Common myeloid progenitor, CD34-positive (primary cell): ENCODE measurements around the gene ARMS2.

Source experiments
- CTCF ChIA-PET: fragments of 350-600 bp; sonication (Branson Sonifier 250); formaldehyde crosslinking; loops from one replicate; lab custom pipeline; 2021; ENCODE audit warnings: antibody characterized with exemption; lab: Charles Lee
- POLR2A ChIA-PET: fragments of 350-600 bp; sonication (Branson Sonifier 250); formaldehyde crosslinking; loops from one replicate; lab custom pipeline; 2021; ENCODE audit warnings: antibody characterized with exemption; lab: Charles Lee
- DNase-seq, 3 donors: peaks; one replicate each; pipeline versions ENCODE4 v3.0.0 to v3.0.0-alpha.2; 2013
- H3K27ac ChIP-seq, 2 experiments: 1 replicate in 1 of 2; 2 replicates in 1 of 2; pipeline ENCODE4 v1.7.0; 2013; ENCODE audit warnings: inconsistent platforms in 2 of 2, low read length in 2 of 2, mild to moderate bottlenecking in 2 of 2, low read depth in 1 of 2, moderate library complexity in 1 of 2; ENCODE audit not compliant: severe bottlenecking in 2 of 2, insufficient read depth in 1 of 2, poor library complexity in 1 of 2
- H3K27me3 ChIP-seq, 5 experiments: replicated peaks in 2 of 5; 1 replicate in 3 of 5; 2 replicates in 2 of 5; pipeline versions ENCODE4 v1.6.1 to v1.7.0; 2013; ENCODE audit warnings: low read length in 4 of 5, mild to moderate bottlenecking in 2 of 5, moderate library complexity in 2 of 5, inconsistent platforms in 1 of 5; ENCODE audit not compliant: insufficient read depth in 5 of 5, control insufficient read depth in 4 of 5
- H3K36me3 ChIP-seq, 4 experiments: 1 replicate in 2 of 4; 2 replicates in 2 of 4; pipeline versions ENCODE4 v1.6.1 to v1.7.0; 2013; ENCODE audit warnings: low read length in 3 of 4, control low read depth in 1 of 4, mild to moderate bottlenecking in 1 of 4; ENCODE audit not compliant: control insufficient read depth in 4 of 4, insufficient read depth in 4 of 4
- H3K4me1 ChIP-seq, 4 experiments: 1 replicate in 3 of 4; 2 replicates in 1 of 4; pipeline versions ENCODE4 v1.6.1 to v1.7.1; 2013; ENCODE audit warnings: low read length in 3 of 4, mild to moderate bottlenecking in 3 of 4, control low read depth in 1 of 4, inconsistent platforms in 1 of 4, moderate library complexity in 1 of 4; ENCODE audit not compliant: control insufficient read depth in 4 of 4, insufficient read depth in 4 of 4; ENCODE audit errors: control extremely low read depth in 1 of 4
- H3K4me3 ChIP-seq, 7 experiments: 1 replicate in 4 of 7; 2 replicates in 3 of 7; pipeline versions ENCODE4 v1.5.1 to v1.7.0; 2013; ENCODE audit warnings: mild to moderate bottlenecking in 7 of 7, low read length in 6 of 7, moderate library complexity in 6 of 7, inconsistent platforms in 2 of 7, low read depth in 2 of 7, control low read depth in 1 of 7; ENCODE audit not compliant: insufficient read depth in 4 of 7, control insufficient read depth in 1 of 7; ENCODE audit errors: extremely low read depth in 1 of 7
- H3K9me3 ChIP-seq, 5 experiments: 1 replicate in 4 of 5; 2 replicates in 1 of 5; pipeline versions ENCODE4 v1.6.1 to v1.7.1; 2013; ENCODE audit warnings: low read length in 4 of 5, mild to moderate bottlenecking in 2 of 5, inconsistent platforms in 1 of 5, low read depth in 1 of 5, moderate library complexity in 1 of 5; ENCODE audit not compliant: control insufficient read depth in 4 of 5, insufficient read depth in 2 of 5; ENCODE audit errors: control extremely low read depth in 1 of 5
- WGBS: methylation state at CpG from one replicate; pipeline ENCODE4 v1.1.5; 2013; ENCODE audit not compliant: insufficient coverage; 5-methylcytosine and 5-hydroxymethylcytosine counted together

The ARMS2 gene

DNA sequence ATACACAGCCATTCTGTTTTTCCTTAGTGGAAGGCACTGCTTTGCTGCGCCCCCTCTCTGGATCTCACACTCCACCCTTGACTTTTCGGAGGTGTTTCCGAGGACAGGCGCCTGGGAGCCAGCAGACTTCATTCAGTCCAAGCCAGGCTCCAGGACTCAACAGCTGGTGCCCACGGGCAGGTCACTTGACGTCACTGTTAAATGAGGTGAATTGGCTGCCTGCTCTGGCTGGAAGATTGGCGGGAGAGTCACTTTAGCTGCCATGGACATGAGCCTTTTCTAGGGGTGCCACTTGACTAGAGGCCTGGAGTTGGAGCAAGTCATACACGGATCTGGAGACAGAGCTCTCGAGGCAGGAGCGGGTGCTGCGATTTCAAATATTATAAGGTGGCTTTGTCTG lies 10.1 kb downstream of the ARMS2 start:
- Histone ChIP-seq H3K4me1 (peaks cover 0 to 29% (median 11%) of the 10 kb centered on the region in 4 experiments), H3K36me3 (no peaks in the 10 kb centered on the region), H3K27ac (no peak overlapping the region), H3K9me3 (no peaks in the 10 kb centered on the region), H3K27me3 (peaks cover 0 to 92% (median 32%) of the 10 kb centered on the region in 5 experiments), H3K4me3 (no peak overlapping the region)
- no peak for DNase-seq
- WGBS: 91% methylated on average over 9 of the region's 11 CpGs
- ChIA-PET POLR2A (no interaction called here), CTCF (no interaction called here)

DNA sequence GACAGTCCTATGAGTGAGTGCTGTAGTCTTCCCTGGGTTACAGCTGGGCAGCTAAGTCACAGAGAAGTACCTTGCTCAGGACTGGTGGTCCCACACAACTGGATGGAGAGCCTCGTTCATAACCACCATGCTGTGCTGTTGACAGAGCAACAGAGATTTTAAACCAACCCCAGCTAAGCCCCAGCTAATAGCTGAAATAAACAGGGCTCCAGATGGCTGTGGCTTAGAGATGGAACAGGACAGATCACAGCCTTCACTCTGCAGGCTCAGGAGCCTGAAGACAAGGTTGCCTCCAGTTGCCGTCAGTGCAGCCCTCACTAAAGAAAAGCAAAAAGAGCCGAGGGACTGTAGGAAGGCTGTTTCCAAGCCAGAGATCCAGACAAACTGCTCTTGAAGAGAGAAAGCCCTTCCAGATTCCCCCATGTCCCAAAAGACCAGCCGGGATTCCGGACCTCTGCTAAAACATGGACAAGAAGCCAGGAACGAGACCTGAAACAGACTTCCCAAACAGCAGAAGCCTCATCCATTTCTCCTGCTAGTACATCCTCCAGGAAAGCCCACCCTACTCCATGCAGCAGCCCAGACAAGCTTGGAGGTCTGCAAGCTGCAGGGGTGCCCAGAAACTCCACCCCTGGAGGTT lies 11.1 kb downstream of the ARMS2 start:
- H3K4me1 ChIP-seq: peaks cover 0 to 24% (median 10%) of the 10 kb centered on the region in 4 experiments
- CTCF ChIA-PET: no interaction called here
- H3K9me3 ChIP-seq: no peaks in the 10 kb centered on the region
- no peaks in the 10 kb centered on the region for H3K36me3 ChIP-seq
- H3K27me3 ChIP-seq: peaks cover 0 to 90% (median 30%) of the 10 kb centered on the region in 5 experiments
- POLR2A ChIA-PET: no interaction called here
- no peak overlapping the region for H3K27ac ChIP-seq
- DNase-seq: no peak
- H3K4me3 ChIP-seq: no peak overlapping the region
- 89% methylated on average over 6 of the region's 6 CpGs for WGBS

DNA sequence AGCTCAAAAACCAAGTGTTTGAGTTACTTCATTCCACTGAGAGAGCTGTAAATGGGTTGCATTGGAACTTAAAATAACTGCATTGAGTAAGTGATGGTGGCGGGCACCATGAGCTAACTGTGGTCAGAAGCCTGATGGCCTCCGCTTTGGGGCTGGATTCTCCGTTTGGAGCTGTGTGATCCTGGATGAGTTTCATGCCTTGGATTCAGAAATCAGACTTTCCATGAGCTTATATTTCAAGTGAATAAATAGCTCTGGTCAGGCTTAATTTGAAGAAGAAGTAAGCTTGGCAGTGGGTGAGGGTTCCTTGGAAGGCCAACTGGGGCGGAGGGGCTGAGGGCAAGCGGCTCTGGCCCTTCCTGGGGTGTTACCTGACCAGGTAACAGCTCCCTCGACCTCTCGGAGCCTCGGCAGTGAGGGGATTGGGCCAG lies 12.5 kb downstream of the ARMS2 start:
- H3K4me1 ChIP-seq: peaks cover 0 to 10% (median 2%) of the 10 kb centered on the region in 4 experiments
- ChIA-PET POLR2A (interaction anchor here (1.5 kb wide), 1 partner anchor 12 kb away, joined by 4 read pairs; no protein-coding TSS in a partner anchor), CTCF (no interaction called here)
- peaks cover 0 to 93% (median 28%) of the 10 kb centered on the region in 5 experiments for H3K27me3 ChIP-seq
- no peak overlapping the region for H3K4me3 ChIP-seq
- 91% methylated on average over 7 of the region's 8 CpGs for WGBS
- H3K36me3 ChIP-seq: no peaks in the 10 kb centered on the region
- H3K9me3 ChIP-seq: no peaks in the 10 kb centered on the region
- H3K27ac ChIP-seq: no peak overlapping the region
- no peak for DNase-seq

DNA sequence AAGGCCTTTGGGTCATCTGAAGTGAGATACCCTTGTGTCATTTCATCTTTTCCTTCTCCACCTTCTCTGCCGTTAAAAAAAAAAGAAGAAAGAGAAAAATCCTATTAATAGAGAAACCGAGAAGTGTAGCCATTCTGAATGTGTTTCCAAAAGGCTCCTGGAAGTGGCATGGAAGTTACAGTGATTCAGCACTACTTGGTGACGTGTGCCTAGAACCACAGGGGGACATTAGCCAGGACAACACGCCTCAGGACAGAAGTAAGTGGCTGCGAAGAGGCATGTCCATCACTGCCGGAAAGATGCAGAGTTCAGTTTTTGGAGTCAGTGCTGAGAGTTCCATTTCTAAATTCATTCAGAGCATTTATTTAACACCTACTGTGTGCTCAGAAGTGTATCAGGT lies 13.2 kb downstream of the ARMS2 start:
- Histone ChIP-seq H3K9me3 (no peaks in the 10 kb centered on the region), H3K4me1 (peaks cover 0 to 3% (median 0%) of the 10 kb centered on the region in 4 experiments), H3K27ac (no peak overlapping the region), H3K4me3 (no peak overlapping the region), H3K27me3 (peaks cover 0 to 91% (median 24%) of the 10 kb centered on the region in 5 experiments), H3K36me3 (no peaks in the 10 kb centered on the region)
- WGBS: 61% methylated on average over 2 of the region's 6 CpGs
- no peak for DNase-seq
- CTCF ChIA-PET: no interaction called here
- POLR2A ChIA-PET: interaction anchor here (0.6 kb wide), 1 partner anchor 1970 kb away, joined by 3 read pairs; no protein-coding TSS in a partner anchor

DNA sequence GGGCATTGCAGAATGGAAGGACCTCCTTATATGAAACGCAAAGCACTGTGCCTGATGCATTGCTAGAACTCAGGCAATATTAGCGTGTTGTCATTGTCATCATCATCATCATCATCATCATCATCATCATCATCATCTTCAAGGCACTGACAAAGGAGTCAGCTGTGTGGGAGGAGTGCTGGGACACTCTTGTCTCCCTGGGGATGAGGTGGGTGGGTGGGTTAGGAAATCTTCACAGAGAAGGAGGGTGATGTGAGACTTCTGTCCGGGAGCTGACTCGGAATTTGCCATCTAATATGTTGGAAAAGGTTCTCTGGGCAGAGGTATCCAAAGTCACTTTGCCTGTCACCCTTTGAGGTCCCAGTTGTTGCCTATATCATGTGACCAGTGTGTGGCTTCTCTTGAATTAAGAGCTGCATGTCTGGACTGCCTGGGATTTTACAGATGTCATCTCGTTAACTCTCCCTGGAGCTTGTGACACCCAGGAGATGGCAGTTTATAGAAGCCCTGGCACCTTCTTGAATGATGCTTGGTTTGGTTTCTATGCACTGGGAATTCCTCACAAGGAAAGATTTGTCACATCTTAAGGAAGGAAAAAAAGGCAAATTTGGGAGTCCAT lies 14.0 kb downstream of the ARMS2 start:
- CTCF ChIA-PET: no interaction called here
- no peaks in the 10 kb centered on the region for H3K36me3 ChIP-seq
- 85% methylated on average over 3 of the region's 5 CpGs for WGBS
- no peaks in the 10 kb centered on the region for H3K4me1 ChIP-seq
- no peak for DNase-seq
- no peak overlapping the region for H3K4me3 ChIP-seq
- peaks cover 0 to 91% (median 17%) of the 10 kb centered on the region in 5 experiments for H3K27me3 ChIP-seq
- H3K9me3 ChIP-seq: no peaks in the 10 kb centered on the region
- H3K27ac ChIP-seq: no peak overlapping the region
- POLR2A ChIA-PET: no interaction called here

DNA sequence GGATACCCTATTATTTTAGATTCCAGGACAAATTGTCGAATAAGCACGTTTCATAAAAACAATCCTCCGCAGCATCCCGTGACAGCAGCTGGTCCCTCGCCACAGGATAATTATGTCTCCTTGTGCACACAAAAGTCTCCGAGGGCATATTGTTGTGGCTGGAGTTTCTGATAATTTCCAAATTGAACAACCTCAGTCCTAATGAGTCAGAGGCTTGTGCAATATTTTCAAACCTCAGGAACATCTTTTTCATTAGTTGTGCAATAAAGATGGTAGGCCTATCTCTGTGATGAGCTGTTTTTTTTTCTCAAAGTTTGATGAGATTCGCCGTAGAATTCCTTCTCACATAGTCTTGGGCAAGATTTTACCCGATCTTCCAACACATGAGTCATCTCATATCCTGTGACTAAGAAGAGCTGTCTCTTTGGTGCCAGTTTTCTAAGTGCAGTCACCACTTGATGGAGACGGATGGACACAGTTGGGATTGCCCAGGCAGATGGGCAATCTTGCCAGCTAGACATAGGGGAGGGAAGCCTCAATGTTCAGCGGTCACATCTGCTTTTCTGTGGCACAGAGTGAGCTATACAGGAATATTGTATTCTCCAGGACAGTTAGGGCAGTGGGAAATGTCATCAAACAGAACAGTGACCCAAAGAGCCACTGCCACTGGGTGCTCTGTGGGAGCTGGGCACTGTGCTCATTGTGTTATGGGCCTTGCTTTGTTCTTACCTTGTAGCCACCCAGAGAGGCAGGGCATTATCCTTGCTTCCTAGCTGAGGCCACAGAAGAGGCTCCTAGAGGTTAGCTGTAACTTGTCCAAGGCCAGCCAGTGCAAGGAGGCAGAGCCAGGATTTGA lies 14.7 kb downstream of the ARMS2 start:
- H3K4me3 ChIP-seq: no peak overlapping the region
- CTCF ChIA-PET: no interaction called here
- 93% methylated on average over 11 of the region's 11 CpGs for whole genome bisulfite sequencing
- no peaks in the 10 kb centered on the region for H3K36me3 ChIP-seq
- no peak for DNase-seq
- H3K9me3 ChIP-seq: no peaks in the 10 kb centered on the region
- POLR2A ChIA-PET: no interaction called here
- H3K27me3 ChIP-seq: peaks cover 3 to 88% (median 20%) of the 10 kb centered on the region in 5 experiments
- no peak overlapping the region for H3K27ac ChIP-seq
- peaks cover 0 to 2% (median 0%) of the 10 kb centered on the region in 4 experiments for H3K4me1 ChIP-seq
